ENCODE measurements around the gene IL7R. TPM values are rescaled to one million over a fixed set of nuclear protein-coding genes. Genes with fewer than 3 reads are reported as not detected.

Gene IL7R
- total and polyA plus RNA-seq, 2 of the 4 experiments (the other 2 are of a cell fraction): 40.7 to 71.7 TPM

- TF ChIP-seq, protein P1, sequence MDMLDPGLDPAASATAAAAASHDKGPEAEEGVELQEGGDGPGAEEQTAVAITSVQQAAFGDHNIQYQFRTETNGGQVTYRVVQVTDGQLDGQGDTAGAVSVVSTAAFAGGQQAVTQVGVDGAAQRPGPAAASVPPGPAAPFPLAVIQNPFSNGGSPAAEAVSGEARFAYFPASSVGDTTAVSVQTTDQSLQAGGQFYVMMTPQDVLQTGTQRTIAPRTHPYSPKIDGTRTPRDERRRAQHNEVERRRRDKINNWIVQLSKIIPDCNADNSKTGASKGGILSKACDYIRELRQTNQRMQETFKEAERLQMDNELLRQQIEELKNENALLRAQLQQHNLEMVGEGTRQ (IDR thresholded peaks at IDR 0.05; ENCODE audit: low read depth, low read length): no peak
These were observed 28.1 kb downstream of the IL7R start (continued) for GRCh38 chr5:35884773-35885172.

- H2AFZ ChIP-seq (replicated peaks; ENCODE audit: low read length, poor library complexity): no peak overlapping the region
- ChIA-PET POLR2A (ENCODE audit: unreplicated experiment) (no interaction called here), CTCF (no interaction called here)
- H4K5ac ChIP-seq (ENCODE audit: low read depth, low read length): no peak overlapping the region
- no peak overlapping the region for H2AK5ac ChIP-seq (ENCODE audit: low read depth, low read length)
- H3K9me3 ChIP-seq (ENCODE audit: control insufficient read depth, insufficient read depth, low read length): no peaks in the 10 kb centered on the region
- no peak overlapping the region for H2BK15ac ChIP-seq (ENCODE audit: low read depth, low read length)
- H3K79me1 ChIP-seq (ENCODE audit: low read depth in 1 of 2, low read length in 2 of 2): 0 out of 4 replicates have a peak, but pooled peaks cover 0 to 2% of the 10 kb centered on the region in 2 experiments
- H3K14ac ChIP-seq (replicated peaks; ENCODE audit: low read depth, low read length): no peak overlapping the region
- no peak for ATAC-seq (ENCODE audit: low read depth)
- DNase-seq: no peak
- dilution Hi-C loops (cut with HindIII; ENCODE audit: low sequenced_read_pairs, unreplicated experiment) (no loop called here), in situ Hi-C loops (cut with MboI; ENCODE audit: low sequenced_read_pairs) (no loop called here), intact Hi-C loops (cut with micrococcal nuclease) (no loop called here)
- no peak for TF ChIP-seq FOS (IDR thresholded peaks at IDR 0.05; ENCODE audit: low read depth, low read length)
- TF ChIP-seq MXI1 (IDR thresholded peaks at IDR 0.05; ENCODE audit: borderline replicate concordance, low read depth, low read length): no peak
- no peak for TF ChIP-seq BHLHE40 (IDR thresholded peaks at IDR 0.05; ENCODE audit: low read depth, low read length)
- no peak for TF ChIP-seq MAFK (IDR thresholded peaks at IDR 0.05; ENCODE audit: low read depth, low read length)
- no peak for TF ChIP-seq RCOR1 (IDR thresholded peaks at IDR 0.05; ENCODE audit: insufficient replicate concordance, low read length)
- no peak for TF ChIP-seq MAZ (IDR thresholded peaks at IDR 0.05; ENCODE audit: borderline replicate concordance, low read depth, low read length)
- TF ChIP-seq POLR2A (IDR thresholded peaks at IDR 0.05; ENCODE audit: low read depth, low read length): no peak
- TF ChIP-seq RFX5 (IDR thresholded peaks at IDR 0.05; ENCODE audit: low read depth, low read length): no peak
- no peak for TF ChIP-seq ELK1 (IDR thresholded peaks at IDR 0.05; ENCODE audit: borderline replicate concordance, low read depth, low read length)
- no peak for TF ChIP-seq NFE2L2 (IDR thresholded peaks at IDR 0.05; ENCODE audit: low read depth, low read length)
- H3K18ac ChIP-seq (ENCODE audit: low read depth, low read length): no peak overlapping the region
- no peak overlapping the region for H4K8ac ChIP-seq (ENCODE audit: low read depth in 2 of 2, low read length in 2 of 2)
- peaks cover 5% of the 10 kb centered on the region; the same call in 1 of the 2 replicates for H3K9me1 ChIP-seq (ENCODE audit: insufficient read depth, low read length)
- H3K4me2 ChIP-seq (ENCODE audit: low read depth, low read length): no peak overlapping the region
- H3K27me3 ChIP-seq (ENCODE audit: control insufficient read depth, insufficient read depth, low read length): no peaks in the 10 kb centered on the region
- no peak overlapping the region for H4K91ac ChIP-seq (ENCODE audit: insufficient read depth, low read depth, low read length)
- H2AK9ac ChIP-seq (replicated peaks; ENCODE audit: low read depth, low read length, poor library complexity): no peak overlapping the region
- H2BK5ac ChIP-seq (ENCODE audit: low read depth, low read length, poor library complexity, severe bottlenecking): no peak overlapping the region
- no peak overlapping the region for H2BK120ac ChIP-seq (ENCODE audit: low read depth, low read length)
- no peak overlapping the region for H3K23ac ChIP-seq (ENCODE audit: low read depth, low read length)
- no peaks in the 10 kb centered on the region; the same call in 1 of the 2 replicates for H3K36me3 ChIP-seq (ENCODE audit: control insufficient read depth, insufficient read depth, low read length)
- WGBS, 2 experiments (ENCODE audit: extremely low coverage in 2 of 2, insufficient read length in 1 of 2): no CpG with 5 or more reads among the region's 3 CpGs
- H3K27ac ChIP-seq (ENCODE audit: insufficient read depth, low read length): no peak overlapping the region
- H2BK20ac ChIP-seq (ENCODE audit: low read depth, low read length): no peak overlapping the region
- no peak overlapping the region for H3K4me3 ChIP-seq (ENCODE audit: insufficient read depth, low read depth, low read length)
- H3K4ac ChIP-seq (ENCODE audit: low read depth, low read length): no peak overlapping the region
- no TSS peak for BruUV-seq (replicated peaks)
- H3K4me1 ChIP-seq (ENCODE audit: control insufficient read depth, insufficient read depth, low read length): peaks cover 14% of the 10 kb centered on the region
- no peak overlapping the region for H3K9ac ChIP-seq (ENCODE audit: low read depth, low read length)
- no peaks in the 10 kb centered on the region for H4K20me1 ChIP-seq (ENCODE audit: insufficient read depth, low read length)
- H3K56ac ChIP-seq (ENCODE audit: extremely low read depth, insufficient read depth, low read length): no peak overlapping the region
These were observed 29.7 kb downstream of the IL7R start for GRCh38 chr5:35886381-35886780.
